A549 treated with dexamethasone at 1 μM for 4 hours (cell line): Measurements from ENCODE around the gene PPP1R36. TPM values are rescaled to one million over a fixed set of nuclear protein-coding genes. Genes with fewer than 3 reads are reported as not detected.

Experiments
- total RNA-seq: library from RNA; stranded (reverse); fragments of 200-300 nt; extraction: Qiagen RNA extraction; gene quantifications from 5 replicates; pipeline ENCODE4 v1.2.3, GENCODE V29; 2022

The PPP1R36 gene, protein sequence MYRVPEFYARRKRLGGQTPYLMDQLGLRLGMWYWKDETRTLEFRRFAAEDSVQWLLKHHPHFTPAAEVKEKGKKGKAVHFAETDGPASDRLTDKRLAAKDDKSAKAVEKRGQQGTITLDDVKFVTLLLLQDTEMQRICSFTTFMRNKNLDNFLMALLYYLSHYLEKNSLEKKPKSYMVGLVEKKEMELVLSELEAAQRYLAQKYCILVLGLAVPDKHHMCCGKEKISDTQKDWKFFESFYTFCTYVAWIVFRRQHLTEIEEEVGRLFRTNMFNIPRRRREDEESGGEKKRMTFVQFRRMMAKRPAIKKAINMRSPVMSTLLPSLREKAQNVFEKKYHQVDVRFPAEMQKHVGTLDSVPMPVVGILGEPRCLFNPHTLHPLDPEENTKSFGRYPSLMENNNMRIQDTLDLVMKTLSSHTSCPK
- 0.06 to 0.40 TPM (median 0.24 TPM) in 5 replicates for total RNA-seq

DNA sequence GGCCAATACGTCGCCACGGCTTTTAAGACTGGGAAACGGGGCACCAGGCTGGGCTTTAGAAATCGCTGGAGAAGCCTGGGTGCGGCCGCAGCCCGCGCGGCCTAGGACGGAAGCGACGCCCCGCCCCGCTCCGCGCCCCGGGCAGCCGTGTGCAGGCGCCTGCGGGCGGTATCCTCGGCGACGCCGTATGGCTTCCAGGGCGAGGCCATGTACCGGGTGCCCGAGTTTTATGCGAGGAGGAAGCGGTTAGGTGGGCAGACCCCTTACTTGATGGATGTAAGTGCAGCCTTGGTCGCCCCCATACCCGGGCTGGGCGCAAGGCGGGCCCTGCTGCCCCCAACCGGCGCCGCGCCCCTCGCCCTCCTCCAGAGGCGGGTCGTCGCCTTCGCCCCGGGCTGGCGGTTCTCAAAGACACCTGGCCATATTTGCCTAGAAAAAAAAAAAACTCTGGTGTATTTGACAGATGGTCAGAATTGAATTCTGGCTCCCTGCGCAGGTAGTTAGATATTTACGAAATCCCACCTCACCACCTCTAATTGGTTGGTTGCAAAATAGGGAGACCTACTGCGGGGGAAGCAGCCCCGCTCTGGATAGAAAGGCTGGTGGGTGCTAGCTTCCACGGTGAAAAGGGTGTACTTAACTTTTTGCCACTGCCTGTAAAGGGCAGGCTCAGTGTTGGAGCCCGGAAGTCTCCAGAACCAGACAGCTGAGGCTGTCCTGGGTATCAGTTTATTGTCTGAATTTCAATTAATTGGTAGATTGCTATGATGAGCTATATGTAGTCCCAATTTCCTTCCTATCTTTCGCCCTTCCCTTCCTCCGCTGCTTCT, at the start of gene PPP1R36:
Gene PPP1R36, plus strand, starts transcription at position 171 of the 830 bp plus-strand sequence. Its CDS starts 37 bp downstream, at position 208.

DNA sequence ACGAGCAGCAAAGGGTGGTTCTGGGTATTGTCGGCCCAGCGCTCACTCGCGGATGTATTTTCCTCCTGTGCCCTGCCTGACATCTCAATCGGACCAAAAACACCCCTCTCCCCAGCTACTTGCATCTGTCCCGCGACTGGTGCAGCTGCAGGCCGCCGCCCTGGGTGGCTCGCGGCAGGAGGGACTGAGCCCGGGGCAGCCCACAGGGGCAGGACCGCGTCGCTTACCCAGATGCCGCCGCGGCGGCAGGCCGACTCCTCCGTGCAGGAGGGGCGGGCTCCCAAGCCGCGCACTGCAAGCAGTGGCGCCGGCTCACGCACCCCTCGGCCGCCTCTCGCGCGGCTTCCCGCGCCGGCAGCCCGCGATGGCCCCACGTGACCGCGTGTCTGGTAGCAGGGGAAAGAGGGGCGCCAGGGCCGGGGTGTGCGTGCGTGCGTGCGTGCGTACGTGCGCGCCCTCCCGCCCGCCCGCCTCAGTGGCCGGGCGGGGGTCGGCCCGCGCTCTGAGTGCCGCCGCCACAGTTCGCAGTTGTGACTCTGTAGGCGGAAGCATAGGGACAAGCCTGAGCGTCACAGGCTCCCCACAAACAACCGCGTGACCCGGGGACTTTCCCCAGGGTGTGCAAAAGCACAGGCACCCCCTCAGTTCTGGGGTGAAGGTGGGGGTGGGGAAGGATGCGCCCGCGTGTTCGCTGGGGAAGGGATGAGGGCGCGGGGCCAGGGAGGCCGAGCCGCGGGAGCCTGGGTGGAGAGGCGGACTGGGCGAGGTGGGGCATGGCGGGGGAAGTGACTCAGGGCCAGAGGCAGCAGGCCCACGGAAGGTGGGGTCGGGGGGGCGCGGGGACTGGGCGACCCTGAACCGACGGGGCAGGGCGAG, 46.1 kb upstream of the PPP1R36 start, which contains the start of gene ZBTB25:
Gene ZBTB25, minus strand, starts transcription at position 405 of the 876 bp plus-strand sequence. CDS start 13,305 bp downstream, outside the sequence.

DNA sequence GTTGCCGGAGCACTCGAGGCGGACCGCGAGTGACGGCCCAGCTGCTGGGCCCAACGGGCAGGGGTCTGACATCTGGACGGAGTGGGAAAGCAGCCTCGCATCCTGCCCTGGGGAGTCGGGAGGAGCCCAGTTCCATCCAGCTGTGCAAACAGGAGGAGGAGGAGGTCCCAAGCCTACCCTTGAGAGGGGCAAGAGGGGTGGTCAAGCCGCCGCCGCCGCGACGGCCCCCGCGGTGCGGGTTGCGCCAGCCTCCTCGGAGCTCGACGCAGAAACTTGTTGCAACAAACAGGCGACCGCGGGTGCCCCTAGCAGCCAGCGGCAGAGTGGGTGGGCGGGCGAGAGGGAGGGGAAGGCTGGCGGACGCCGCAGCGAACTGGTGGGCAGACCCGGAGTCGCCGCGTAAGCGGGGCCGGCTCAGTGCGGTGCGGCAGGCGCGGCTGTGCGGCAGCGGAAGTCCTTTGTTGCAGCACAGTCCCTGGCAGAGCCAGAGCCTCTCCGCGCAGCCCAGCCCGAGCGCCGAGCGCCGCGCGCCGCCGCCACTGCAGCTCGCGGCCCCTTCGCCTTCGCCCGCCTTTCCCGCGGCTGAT, 45.4 kb upstream of the PPP1R36 start, which contains the start of gene ZBTB1:
Gene ZBTB1, plus strand, starts transcription at position 461 of the 587 bp plus-strand sequence. CDS start 16,735 bp downstream, outside the sequence.

DNA sequence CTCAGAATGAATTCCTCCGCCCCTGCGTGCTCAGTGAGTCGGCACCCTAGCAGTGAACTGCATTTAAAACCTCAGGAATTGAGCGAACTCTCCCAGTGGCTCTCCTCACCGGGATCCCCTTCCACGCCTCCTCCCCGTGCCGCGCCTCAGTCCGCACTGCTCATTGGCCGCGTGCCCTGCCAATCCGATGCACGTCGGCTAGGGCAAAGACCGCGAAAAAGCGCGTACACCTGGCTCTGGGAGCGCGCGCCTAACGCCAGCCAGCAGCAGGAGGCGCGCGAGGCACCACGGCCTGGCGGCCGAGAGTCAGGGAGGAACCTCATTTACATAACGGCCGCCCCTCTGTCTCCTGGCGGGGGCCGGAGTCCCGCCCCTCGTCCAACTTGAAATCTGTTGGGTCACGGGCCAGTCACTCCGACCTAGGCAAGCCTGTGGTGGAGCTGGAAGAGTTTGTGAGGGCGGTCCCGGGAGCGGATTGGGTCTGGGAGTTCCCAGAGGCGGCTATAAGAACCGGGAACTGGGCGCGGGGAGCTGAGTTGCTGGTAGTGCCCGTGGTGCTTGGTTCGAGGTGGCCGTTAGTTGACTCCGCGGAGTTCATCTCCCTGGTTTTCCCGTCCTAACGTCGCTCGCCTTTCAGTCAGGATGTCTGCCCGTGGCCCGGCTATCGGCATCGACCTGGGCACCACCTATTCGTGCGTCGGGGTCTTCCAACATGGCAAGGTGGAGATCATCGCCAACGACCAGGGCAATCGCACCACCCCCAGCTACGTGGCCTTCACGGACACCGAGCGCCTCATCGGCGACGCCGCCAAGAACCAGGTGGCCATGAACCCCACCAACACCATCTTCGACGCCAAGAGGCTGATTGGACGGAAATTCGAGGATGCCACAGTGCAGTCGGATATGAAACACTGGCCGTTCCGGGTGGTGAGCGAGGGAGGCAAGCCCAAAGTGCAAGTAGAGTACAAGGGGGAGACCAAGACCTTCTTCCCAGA, 9.3 kb upstream of the PPP1R36 start, which contains the start of gene HSPA2:
Gene HSPA2, plus strand, starts transcription at position 534 of the 995 bp plus-strand sequence. Its CDS starts 109 bp downstream, at position 643.

Other genes with a start within 250 kb of the PPP1R36 start
- 112 to 124 TPM (median 117 TPM) in 5 replicates for gene MTHFD1, start 161.6 kb upstream of the PPP1R36 start, total RNA-seq
- gene AKAP5, start 84.5 kb upstream of the PPP1R36 start, total RNA-seq: 0.26 to 0.49 TPM (median 0.33 TPM) in 5 replicates
- gene ZBTB25, start 46.1 kb upstream of the PPP1R36 start, total RNA-seq: 3.2 to 5.9 TPM (median 5.2 TPM) in 5 replicates
- 18.1 to 25.5 TPM (median 22.8 TPM) in 5 replicates for gene ZBTB1, start 45.2 kb upstream of the PPP1R36 start, total RNA-seq
- 30.7 to 39.9 TPM (median 35.5 TPM) in 5 replicates for gene HSPA2, start 9.2 kb upstream of the PPP1R36 start, total RNA-seq
- 13.6 to 26.7 TPM (median 22.2 TPM) in 5 replicates for gene PLEKHG3, start 154.5 kb downstream of the PPP1R36 start, total RNA-seq